ENCODE measurements around the gene FAM13C.

- TF ChIP-seq, protein P1, sequence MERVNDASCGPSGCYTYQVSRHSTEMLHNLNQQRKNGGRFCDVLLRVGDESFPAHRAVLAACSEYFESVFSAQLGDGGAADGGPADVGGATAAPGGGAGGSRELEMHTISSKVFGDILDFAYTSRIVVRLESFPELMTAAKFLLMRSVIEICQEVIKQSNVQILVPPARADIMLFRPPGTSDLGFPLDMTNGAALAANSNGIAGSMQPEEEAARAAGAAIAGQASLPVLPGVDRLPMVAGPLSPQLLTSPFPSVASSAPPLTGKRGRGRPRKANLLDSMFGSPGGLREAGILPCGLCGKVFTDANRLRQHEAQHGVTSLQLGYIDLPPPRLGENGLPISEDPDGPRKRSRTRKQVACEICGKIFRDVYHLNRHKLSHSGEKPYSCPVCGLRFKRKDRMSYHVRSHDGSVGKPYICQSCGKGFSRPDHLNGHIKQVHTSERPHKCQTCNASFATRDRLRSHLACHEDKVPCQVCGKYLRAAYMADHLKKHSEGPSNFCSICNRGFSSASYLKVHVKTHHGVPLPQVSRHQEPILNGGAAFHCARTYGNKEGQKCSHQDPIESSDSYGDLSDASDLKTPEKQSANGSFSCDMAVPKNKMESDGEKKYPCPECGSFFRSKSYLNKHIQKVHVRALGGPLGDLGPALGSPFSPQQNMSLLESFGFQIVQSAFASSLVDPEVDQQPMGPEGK (CRISPR knock-in tag; IDR thresholded peaks at IDR 0.05; ENCODE audit: borderline replicate concordance) = no peak
- no peak for TF ChIP-seq OSR1 (CRISPR knock-in tag; IDR thresholded peaks at IDR 0.05)
- no peak for TF ChIP-seq ZC3H10 (CRISPR knock-in tag; IDR thresholded peaks at IDR 0.05)
- TF ChIP-seq PPARA (CRISPR knock-in tag; IDR thresholded peaks at IDR 0.05; ENCODE audit: borderline replicate concordance) = no peak
- no peak for TF ChIP-seq ISL1 (CRISPR knock-in tag; IDR thresholded peaks at IDR 0.05)
- no peak for TF ChIP-seq ZFP30 (CRISPR knock-in tag; IDR thresholded peaks at IDR 0.05)
- TF ChIP-seq RARB (CRISPR knock-in tag; IDR thresholded peaks at IDR 0.05) = no peak
- no peak for TF ChIP-seq SNAI2 (CRISPR knock-in tag; IDR thresholded peaks at IDR 0.05)
- no peak for TF ChIP-seq TSHZ2 (CRISPR knock-in tag; IDR thresholded peaks at IDR 0.05)
- TF ChIP-seq, protein P2, sequence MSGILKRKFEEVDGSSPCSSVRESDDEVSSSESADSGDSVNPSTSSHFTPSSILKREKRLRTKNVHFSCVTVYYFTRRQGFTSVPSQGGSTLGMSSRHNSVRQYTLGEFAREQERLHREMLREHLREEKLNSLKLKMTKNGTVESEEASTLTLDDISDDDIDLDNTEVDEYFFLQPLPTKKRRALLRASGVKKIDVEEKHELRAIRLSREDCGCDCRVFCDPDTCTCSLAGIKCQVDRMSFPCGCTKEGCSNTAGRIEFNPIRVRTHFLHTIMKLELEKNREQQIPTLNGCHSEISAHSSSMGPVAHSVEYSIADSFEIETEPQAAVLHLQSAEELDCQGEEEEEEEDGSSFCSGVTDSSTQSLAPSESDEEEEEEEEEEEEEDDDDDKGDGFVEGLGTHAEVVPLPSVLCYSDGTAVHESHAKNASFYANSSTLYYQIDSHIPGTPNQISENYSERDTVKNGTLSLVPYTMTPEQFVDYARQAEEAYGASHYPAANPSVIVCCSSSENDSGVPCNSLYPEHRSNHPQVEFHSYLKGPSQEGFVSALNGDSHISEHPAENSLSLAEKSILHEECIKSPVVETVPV (CRISPR knock-in tag; IDR thresholded peaks at IDR 0.05) = no peak
- no peak for TF ChIP-seq ZFP3 (CRISPR knock-in tag; IDR thresholded peaks at IDR 0.05)
Measured at GRCh38 chr10:59242057-59242456, 120.3 kb downstream of the FAM13C start.
